Measurements from ENCODE around the gene RNFT2. TPM values are rescaled to one million over a fixed set of nuclear protein-coding genes. Genes with fewer than 3 reads are reported as not detected.

Gene RNFT2
- total RNA-seq, 1 experiment from 2014 or later = 34.9 TPM

DNA sequence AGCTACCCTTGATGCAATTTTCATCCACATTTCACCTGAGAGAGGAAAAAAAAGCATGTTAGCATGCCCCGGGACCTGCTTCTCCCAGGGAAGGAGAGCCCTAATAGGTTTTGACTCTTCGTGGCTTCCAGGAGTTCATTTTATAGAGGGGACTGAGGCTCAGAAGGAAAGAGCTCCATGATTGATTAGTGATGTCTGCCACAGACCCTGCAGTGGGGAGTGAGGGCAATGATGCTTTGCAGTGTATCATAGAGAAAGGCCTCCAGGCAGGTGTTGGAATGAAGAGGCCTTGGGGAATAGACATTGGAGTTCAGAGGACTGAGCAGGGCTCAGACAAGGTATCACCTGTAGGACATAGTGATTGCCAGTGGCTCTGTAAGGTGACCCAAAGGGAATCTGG lies 41.5 kb downstream of the RNFT2 start (continued):
- TF ChIP-seq REST (IDR thresholded peaks at IDR 0.05; ENCODE audit: low read depth) (no peak), SIN3A (IDR thresholded peaks at IDR 0.05; ENCODE audit: low read depth) (no peak)

- no TSS peak for BruUV-seq (replicated peaks)
- ChIA-PET CTCF (no interaction called here), POLR2A (no interaction called here), RAD21 (ENCODE audit: low non-redundant PET in 1 of 2, low total read pairs in 2 of 2, uncharacterized antibody in 2 of 2, unreplicated experiment in 2 of 2) (no interaction called here)
- Histone ChIP-seq H3K4me3 (replicated peaks in 1 of 2; ENCODE audit: low read depth in 1 of 2, low read length in 2 of 2) (no peak overlapping the region), H3K27me3 (ENCODE audit: insufficient read depth, low read length) (no peaks in the 10 kb centered on the region), H3K9ac (ENCODE audit: low read length) (no peak overlapping the region), H4K20me1 (ENCODE audit: insufficient read depth) (no peaks in the 10 kb centered on the region), H3K36me3 (ENCODE audit: control insufficient read depth in 1 of 2, insufficient read depth in 2 of 2, low read length in 2 of 2) (peaks cover 0 to 19% of the 10 kb centered on the region in 2 experiments; a peak in 3 of 4 replicates), H3K9me2 (ENCODE audit: insufficient read depth) (no peaks in the 10 kb centered on the region), H3K9me3 (ENCODE audit: control insufficient read depth in 1 of 2, insufficient read depth in 1 of 2, low read depth in 1 of 2, low read length in 2 of 2) (no peaks in the 10 kb centered on the region), H2AFZ (ENCODE audit: low read depth, low read length, poor library complexity, severe bottlenecking) (no peak overlapping the region), H3K79me2 (ENCODE audit: insufficient read depth, low read length) (no peaks in the 10 kb centered on the region), H3K4me2 (ENCODE audit: low read length) (no peak overlapping the region), H3K27ac (ENCODE audit: low read depth, low read length) (no peak overlapping the region), H3K4me1 (ENCODE audit: control insufficient read depth in 1 of 2, insufficient read depth in 2 of 2, low read length in 2 of 2) (no peaks in the 10 kb centered on the region)
- ATAC-seq (no peak), DNase-seq (ENCODE audit: low read depth, low spot score) (no peak)
- TF ChIP-seq EZH2 (IDR thresholded peaks at IDR 0.05) = no peak
- TF ChIP-seq ATF3 (IDR thresholded peaks at IDR 0.05) = no peak
- TF ChIP-seq ZBTB33 (IDR thresholded peaks at IDR 0.05; ENCODE audit: extremely low read depth, insufficient replicate concordance, low read length) = no peak
- TF ChIP-seq EGR1 (IDR thresholded peaks at IDR 0.05; ENCODE audit: low read depth) = no peak
- TF ChIP-seq SIN3A (IDR thresholded peaks at IDR 0.05; ENCODE audit: low read depth) = no peak
- TF ChIP-seq CBX3 (IDR thresholded peaks at IDR 0.05; ENCODE audit: low read depth) = no peak
- TF ChIP-seq ZFX (IDR thresholded peaks at IDR 0.05) = no peak
- no peak for TF ChIP-seq ELF1 (IDR thresholded peaks at IDR 0.05; ENCODE audit: borderline replicate concordance, low read depth)
- TF ChIP-seq JUND (IDR thresholded peaks at IDR 0.05) = no peak
- TF ChIP-seq FOSL1 (IDR thresholded peaks at IDR 0.05; ENCODE audit: low read depth) = no peak
- no peak for TF ChIP-seq CEBPB (IDR thresholded peaks at IDR 0.05; ENCODE audit: low read depth)
- TF ChIP-seq, protein P1, sequence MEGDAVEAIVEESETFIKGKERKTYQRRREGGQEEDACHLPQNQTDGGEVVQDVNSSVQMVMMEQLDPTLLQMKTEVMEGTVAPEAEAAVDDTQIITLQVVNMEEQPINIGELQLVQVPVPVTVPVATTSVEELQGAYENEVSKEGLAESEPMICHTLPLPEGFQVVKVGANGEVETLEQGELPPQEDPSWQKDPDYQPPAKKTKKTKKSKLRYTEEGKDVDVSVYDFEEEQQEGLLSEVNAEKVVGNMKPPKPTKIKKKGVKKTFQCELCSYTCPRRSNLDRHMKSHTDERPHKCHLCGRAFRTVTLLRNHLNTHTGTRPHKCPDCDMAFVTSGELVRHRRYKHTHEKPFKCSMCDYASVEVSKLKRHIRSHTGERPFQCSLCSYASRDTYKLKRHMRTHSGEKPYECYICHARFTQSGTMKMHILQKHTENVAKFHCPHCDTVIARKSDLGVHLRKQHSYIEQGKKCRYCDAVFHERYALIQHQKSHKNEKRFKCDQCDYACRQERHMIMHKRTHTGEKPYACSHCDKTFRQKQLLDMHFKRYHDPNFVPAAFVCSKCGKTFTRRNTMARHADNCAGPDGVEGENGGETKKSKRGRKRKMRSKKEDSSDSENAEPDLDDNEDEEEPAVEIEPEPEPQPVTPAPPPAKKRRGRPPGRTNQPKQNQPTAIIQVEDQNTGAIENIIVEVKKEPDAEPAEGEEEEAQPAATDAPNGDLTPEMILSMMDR (IDR thresholded peaks at IDR 0.05 in 2 of 3, conservative IDR thresholded peaks at IDR 0.05 in 1 of 3; ENCODE audit: borderline replicate concordance in 1 of 3, insufficient read depth in 1 of 3, low read depth in 2 of 3, low read length in 2 of 3) = no peak
- no peak for TF ChIP-seq POLR2AphosphoS5 (IDR thresholded peaks at IDR 0.05; ENCODE audit: low read depth, low read length)
- intact Hi-C loops (cut with micrococcal nuclease) = no loop called here
Measured at GRCh38 chr12:116780942-116781341, 42.8 kb downstream of the RNFT2 start.

Measured in HCT116 (cell line).